Measurements from ENCODE around the gene PRPF18.

The PRPF18 gene

GRCh38 chr10:13644866-13645265 lies 58.1 kb downstream of the PRPF18 start:
- Histone ChIP-seq H3K9ac (ENCODE audit: low read depth, low read length) (no peak overlapping the region), H3K36me3 (ENCODE audit: insufficient read depth, low read length) (peaks cover 65% of the 10 kb centered on the region), H3K4me3 (ENCODE audit: low read length) (no peak overlapping the region), H3K27me3 (ENCODE audit: control insufficient read depth, insufficient read depth, low read length) (no peaks in the 10 kb centered on the region), H3K9me3 (replicated peaks; ENCODE audit: low read length) (peaks cover 2% of the 10 kb centered on the region), H3K4me1 (ENCODE audit: control insufficient read depth, insufficient read depth, low read length) (no peaks in the 10 kb centered on the region), H3K4me2 (ENCODE audit: low read length) (no peak overlapping the region)

GRCh38 chr10:13648425-13648824 lies 61.7 kb downstream of the PRPF18 start:
- H3K36me3 ChIP-seq (ENCODE audit: insufficient read depth, low read length), result peaks cover 90% of the 10 kb centered on the region
- H3K4me1 ChIP-seq (ENCODE audit: control insufficient read depth, insufficient read depth, low read length), result peaks cover 6% of the 10 kb centered on the region
- H3K4me2 ChIP-seq (ENCODE audit: low read length), result no peak overlapping the region
- H3K27me3 ChIP-seq (ENCODE audit: control insufficient read depth, insufficient read depth, low read length), result no peaks in the 10 kb centered on the region
- no peak overlapping the region for H3K9ac ChIP-seq (ENCODE audit: low read depth, low read length)
- no peaks in the 10 kb centered on the region for H3K9me3 ChIP-seq (replicated peaks; ENCODE audit: low read length)
- H3K4me3 ChIP-seq (ENCODE audit: low read length), result no peak overlapping the region

- no peaks in the 10 kb centered on the region for H3K27me3 ChIP-seq (ENCODE audit: control insufficient read depth, insufficient read depth, low read length)
- H3K4me2 ChIP-seq (ENCODE audit: low read length), result no peak overlapping the region
- H3K9ac ChIP-seq (ENCODE audit: low read depth, low read length), result no peak overlapping the region
- H3K4me3 ChIP-seq (ENCODE audit: low read length), result no peak overlapping the region
- H3K4me1 ChIP-seq (ENCODE audit: control insufficient read depth, insufficient read depth, low read length), result peaks cover 6% of the 10 kb centered on the region
- peaks cover 100% of the 10 kb centered on the region for H3K36me3 ChIP-seq (ENCODE audit: insufficient read depth, low read length)
- no peaks in the 10 kb centered on the region for H3K9me3 ChIP-seq (replicated peaks; ENCODE audit: low read length)
These were observed 63.2 kb downstream of the PRPF18 start for GRCh38 chr10:13649844-13650520.

GRCh38 chr10:13650961-13651360 lies 64.2 kb downstream of the PRPF18 start:
- Histone ChIP-seq H3K9ac (ENCODE audit: low read depth, low read length) (no peak overlapping the region), H3K4me2 (ENCODE audit: low read length) (no peak overlapping the region), H3K27me3 (ENCODE audit: control insufficient read depth, insufficient read depth, low read length) (no peaks in the 10 kb centered on the region), H3K4me1 (ENCODE audit: control insufficient read depth, insufficient read depth, low read length) (peaks cover 6% of the 10 kb centered on the region), H3K36me3 (ENCODE audit: insufficient read depth, low read length) (peaks cover 100% of the 10 kb centered on the region), H3K4me3 (ENCODE audit: low read length) (no peak overlapping the region), H3K9me3 (replicated peaks; ENCODE audit: low read length) (no peaks in the 10 kb centered on the region)

DNA sequence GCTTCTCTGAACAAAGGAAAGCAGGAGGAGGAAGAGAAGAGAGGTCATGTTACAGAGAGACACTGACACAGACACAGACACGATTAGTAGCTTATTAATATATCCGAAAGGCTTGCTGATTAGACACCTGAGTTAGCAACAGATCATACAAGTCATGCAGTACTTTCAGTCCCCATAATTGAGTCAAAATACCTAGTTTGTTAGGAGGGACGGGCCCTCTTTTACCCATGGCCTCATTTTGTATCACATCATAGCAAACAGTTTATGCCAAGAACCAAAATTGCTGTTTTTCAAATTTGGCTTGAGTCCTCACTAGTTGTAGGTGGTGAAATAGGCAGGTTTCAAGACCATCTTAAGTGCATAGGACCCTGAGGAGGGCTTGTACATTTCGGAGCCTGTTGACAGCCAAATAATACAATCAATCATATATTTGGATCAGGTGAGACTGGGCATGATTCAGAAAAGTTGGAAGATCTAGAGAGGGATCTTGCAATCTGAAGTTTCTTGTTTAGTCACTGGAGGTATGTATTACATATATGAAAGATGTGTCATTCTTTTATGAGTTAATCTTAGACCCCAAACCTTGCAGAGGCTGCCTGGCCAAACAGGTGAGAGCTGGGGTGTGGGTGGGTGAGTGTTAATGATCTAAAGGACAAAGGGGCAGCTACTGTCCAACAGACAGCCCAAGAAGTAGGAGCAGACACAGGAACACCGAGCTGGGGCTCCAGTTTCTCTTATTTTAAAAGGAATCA lies 65.4 kb downstream of the PRPF18 start:
- H3K36me3 ChIP-seq (ENCODE audit: insufficient read depth, low read length), result peaks cover 97% of the 10 kb centered on the region
- no peak overlapping the region for H3K4me2 ChIP-seq (ENCODE audit: low read length)
- peaks cover 6% of the 10 kb centered on the region for H3K4me1 ChIP-seq (ENCODE audit: control insufficient read depth, insufficient read depth, low read length)
- H3K9me3 ChIP-seq (replicated peaks; ENCODE audit: low read length), result no peaks in the 10 kb centered on the region
- H3K27me3 ChIP-seq (ENCODE audit: control insufficient read depth, insufficient read depth, low read length), result no peaks in the 10 kb centered on the region
- no peak overlapping the region for H3K9ac ChIP-seq (ENCODE audit: low read depth, low read length)
- no peak overlapping the region for H3K4me3 ChIP-seq (ENCODE audit: low read length)

- no peaks in the 10 kb centered on the region for H3K27me3 ChIP-seq (ENCODE audit: control insufficient read depth, insufficient read depth, low read length)
- H3K9ac ChIP-seq (ENCODE audit: low read depth, low read length), result no peak overlapping the region
- no peaks in the 10 kb centered on the region for H3K9me3 ChIP-seq (replicated peaks; ENCODE audit: low read length)
- peaks cover 97% of the 10 kb centered on the region for H3K36me3 ChIP-seq (ENCODE audit: insufficient read depth, low read length)
- H3K4me3 ChIP-seq (ENCODE audit: low read length), result no peak overlapping the region
- no peak overlapping the region for H3K4me2 ChIP-seq (ENCODE audit: low read length)
- peaks cover 6% of the 10 kb centered on the region for H3K4me1 ChIP-seq (ENCODE audit: control insufficient read depth, insufficient read depth, low read length)
These were observed 66.1 kb downstream of the PRPF18 start for GRCh38 chr10:13652860-13653259.

- Histone ChIP-seq H3K4me2 (ENCODE audit: low read length) (no peak overlapping the region), H3K4me3 (ENCODE audit: low read length) (no peak overlapping the region), H3K36me3 (ENCODE audit: insufficient read depth, low read length) (peaks cover 94% of the 10 kb centered on the region), H3K4me1 (ENCODE audit: control insufficient read depth, insufficient read depth, low read length) (peaks cover 6% of the 10 kb centered on the region), H3K9ac (ENCODE audit: low read depth, low read length) (no peak overlapping the region), H3K27me3 (ENCODE audit: control insufficient read depth, insufficient read depth, low read length) (no peaks in the 10 kb centered on the region), H3K9me3 (replicated peaks; ENCODE audit: low read length) (no peaks in the 10 kb centered on the region)
These were observed 67.5 kb downstream of the PRPF18 start for GRCh38 chr10:13654118-13654830.

DNA sequence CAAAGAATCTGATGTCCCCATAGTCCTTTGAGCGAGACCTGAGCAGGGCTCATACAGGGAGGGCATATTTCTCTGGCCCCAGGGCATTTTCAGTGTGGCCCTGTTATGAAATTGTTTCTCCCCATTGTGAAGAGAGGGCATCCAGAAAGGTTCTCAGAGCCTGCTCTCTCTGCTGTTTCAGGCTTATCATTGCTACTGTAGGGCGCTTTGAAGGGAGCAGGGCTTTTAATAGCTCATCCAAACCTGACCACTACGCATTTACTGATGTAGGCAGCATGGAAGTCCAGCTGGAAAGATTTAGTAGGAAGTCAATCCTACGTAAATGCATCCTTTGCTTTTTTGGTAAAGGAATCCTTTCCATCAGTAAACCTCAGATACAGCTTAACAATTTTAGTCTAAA lies 68.1 kb downstream of the PRPF18 start:
- H3K36me3 ChIP-seq (ENCODE audit: insufficient read depth, low read length), result peaks cover 94% of the 10 kb centered on the region
- no peaks in the 10 kb centered on the region for H3K27me3 ChIP-seq (ENCODE audit: control insufficient read depth, insufficient read depth, low read length)
- no peak overlapping the region for H3K9ac ChIP-seq (ENCODE audit: low read depth, low read length)
- H3K4me1 ChIP-seq (ENCODE audit: control insufficient read depth, insufficient read depth, low read length), result peaks cover 6% of the 10 kb centered on the region
- no peak overlapping the region for H3K4me2 ChIP-seq (ENCODE audit: low read length)
- H3K9me3 ChIP-seq (replicated peaks; ENCODE audit: low read length), result no peaks in the 10 kb centered on the region
- H3K4me3 ChIP-seq (ENCODE audit: low read length), result no peak overlapping the region

- Histone ChIP-seq H3K9ac (ENCODE audit: low read depth, low read length) (no peak overlapping the region), H3K9me3 (replicated peaks; ENCODE audit: low read length) (no peaks in the 10 kb centered on the region), H3K27me3 (ENCODE audit: control insufficient read depth, insufficient read depth, low read length) (no peaks in the 10 kb centered on the region), H3K4me3 (ENCODE audit: low read length) (no peak overlapping the region), H3K4me1 (ENCODE audit: control insufficient read depth, insufficient read depth, low read length) (peaks cover 15% of the 10 kb centered on the region), H3K4me2 (ENCODE audit: low read length) (no peak overlapping the region), H3K36me3 (ENCODE audit: insufficient read depth, low read length) (peaks cover 92% of the 10 kb centered on the region)
These were observed 69.8 kb downstream of the PRPF18 start for GRCh38 chr10:13656337-13657100.

DNA sequence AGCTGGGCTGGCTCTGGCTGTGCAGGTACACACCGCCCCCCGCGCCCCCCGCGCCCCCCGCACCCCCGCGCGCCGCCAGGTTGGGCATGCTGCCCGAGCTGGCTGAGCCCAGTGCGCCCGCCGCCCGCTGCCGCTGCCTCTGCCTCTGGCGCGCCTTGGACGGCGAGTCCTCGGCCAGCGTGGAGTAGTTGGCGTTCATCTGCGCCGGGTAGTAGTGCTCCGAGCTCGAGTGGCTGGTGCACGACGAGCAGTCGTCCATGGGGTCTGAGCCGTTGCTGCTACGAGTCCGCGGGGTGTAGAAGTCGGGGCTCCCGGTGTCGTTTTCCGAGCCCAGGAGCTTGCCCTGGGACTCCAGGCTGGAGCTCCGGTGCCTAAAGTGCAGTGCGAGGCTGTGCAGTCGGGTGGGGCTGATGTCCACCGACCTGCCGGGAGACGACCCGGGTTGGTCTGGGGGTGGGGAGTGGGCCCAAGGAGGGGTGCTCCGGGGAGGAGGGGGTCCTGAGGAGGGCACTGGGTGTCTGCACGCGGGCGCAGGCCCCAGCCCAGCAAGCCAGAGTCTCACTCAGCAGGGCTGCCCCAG lies 70.4 kb downstream of the PRPF18 start:
- H3K4me2 ChIP-seq (ENCODE audit: low read length), result no peak overlapping the region
- peaks cover 15% of the 10 kb centered on the region for H3K4me1 ChIP-seq (ENCODE audit: control insufficient read depth, insufficient read depth, low read length)
- no peak overlapping the region for H3K9ac ChIP-seq (ENCODE audit: low read depth, low read length)
- peaks cover 92% of the 10 kb centered on the region for H3K36me3 ChIP-seq (ENCODE audit: insufficient read depth, low read length)
- no peak overlapping the region for H3K4me3 ChIP-seq (ENCODE audit: low read length)
- no peaks in the 10 kb centered on the region for H3K9me3 ChIP-seq (replicated peaks; ENCODE audit: low read length)
- H3K27me3 ChIP-seq (ENCODE audit: control insufficient read depth, insufficient read depth, low read length), result no peaks in the 10 kb centered on the region

DNA sequence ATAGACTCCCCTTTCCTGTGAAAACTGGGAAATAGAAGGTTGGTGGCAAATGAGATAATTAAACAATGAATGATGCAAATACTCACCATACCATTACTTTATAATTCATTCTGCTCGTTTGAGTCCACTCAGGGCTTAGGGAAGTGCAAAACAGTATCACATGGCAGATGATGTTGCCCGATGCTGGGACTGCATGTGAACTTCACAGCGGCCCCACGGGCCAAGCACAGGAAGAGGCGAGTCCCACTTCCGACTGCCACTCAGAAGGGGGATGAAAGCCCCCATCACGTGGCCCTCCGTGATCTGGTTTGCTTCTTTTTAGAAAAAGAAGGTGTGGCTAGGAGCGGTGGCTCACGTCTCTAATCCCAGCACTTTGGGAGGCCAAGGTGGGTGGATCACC lies 71.5 kb downstream of the PRPF18 start:
- Histone ChIP-seq H3K9me3 (replicated peaks; ENCODE audit: low read length) (no peaks in the 10 kb centered on the region), H3K4me2 (ENCODE audit: low read length) (no peak overlapping the region), H3K27me3 (ENCODE audit: control insufficient read depth, insufficient read depth, low read length) (no peaks in the 10 kb centered on the region), H3K36me3 (ENCODE audit: insufficient read depth, low read length) (peaks cover 92% of the 10 kb centered on the region), H3K9ac (ENCODE audit: low read depth, low read length) (no peak overlapping the region), H3K4me1 (ENCODE audit: control insufficient read depth, insufficient read depth, low read length) (peaks cover 10% of the 10 kb centered on the region), H3K4me3 (ENCODE audit: low read length) (no peak overlapping the region)
